ENCODE results near the gene OTULIN. TPM values are rescaled to one million over a fixed set of nuclear protein-coding genes. Genes with fewer than 3 reads are reported as not detected.

Gene OTULIN
- polyA plus RNA-seq, 1 donor (not counting 4 experiments of a cell fraction or from before 2014, with no cell fraction given) = 18.3 TPM

DNA sequence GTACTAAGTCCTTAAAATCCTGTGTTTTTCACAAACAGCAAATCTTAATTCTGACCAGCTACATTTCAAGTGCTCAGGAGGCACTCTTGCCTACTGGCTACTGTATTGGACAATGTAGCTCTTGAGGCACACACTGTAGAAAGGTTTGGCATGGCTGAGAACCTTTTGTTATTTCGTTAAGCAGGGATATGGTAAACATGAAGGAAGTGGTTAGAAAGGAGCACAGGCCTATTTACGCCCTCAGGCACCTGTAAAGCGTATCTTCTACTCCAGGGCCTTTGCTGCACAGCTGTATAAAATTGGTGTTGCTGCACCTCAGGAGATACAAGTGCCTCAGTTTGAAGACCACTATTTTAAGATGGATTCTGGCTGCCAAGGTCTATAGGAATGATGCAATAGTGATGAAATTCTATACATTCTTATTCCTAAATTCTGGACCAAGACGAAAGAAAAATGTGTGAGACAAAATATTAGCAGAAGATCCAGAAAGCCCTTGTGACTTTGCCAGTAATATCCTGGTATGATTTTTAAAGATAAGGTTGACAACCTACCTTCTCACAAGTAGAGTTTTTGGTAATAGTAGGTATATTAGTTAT is 9.3 kb upstream of the OTULIN start:
- Histone ChIP-seq H3K4me1 (ENCODE audit: control insufficient read depth, extremely low read depth, insufficient read depth, low read length) (peaks cover 12% of the 10 kb centered on the region), H3K27me3 (ENCODE audit: control insufficient read depth, extremely low read depth, insufficient read depth, low read length) (no peaks in the 10 kb centered on the region), H3K9me1 (ENCODE audit: control insufficient read depth, extremely low read depth, insufficient read depth, low read length) (no peaks in the 10 kb centered on the region), H3K79me2 (ENCODE audit: control insufficient read depth, insufficient read depth, low read length) (no peaks in the 10 kb centered on the region), H3K36me3 (ENCODE audit: control insufficient read depth in 2 of 2, extremely low read depth in 1 of 2, insufficient read depth in 2 of 2, low read length in 2 of 2) (no peaks in the 10 kb centered on the region), H4K20me1 (ENCODE audit: control insufficient read depth, extremely low read depth, insufficient read depth, low read length) (no peaks in the 10 kb centered on the region), H3K4me2 (ENCODE audit: control insufficient read depth, extremely low read depth, insufficient read depth, low read depth, low read length) (no peak overlapping the region), H3K4me3 (ENCODE audit: control insufficient read depth in 2 of 3, extremely low read depth in 1 of 3, insufficient read depth in 2 of 3, low read depth in 1 of 3, low read length in 3 of 3) (no peak overlapping the region), H3K27ac (ENCODE audit: control insufficient read depth, insufficient read depth, low read length) (no peak overlapping the region), H3K9me3 (ENCODE audit: control insufficient read depth, low read depth, low read length) (no peaks in the 10 kb centered on the region), H3K9ac (ENCODE audit: control insufficient read depth, extremely low read depth, insufficient read depth, low read length) (no peak overlapping the region), H2AFZ (ENCODE audit: control insufficient read depth, low read length) (no peak overlapping the region)
- dilution Hi-C loops (cut with MboI; ENCODE audit: extremely low pct_ligation_motif_present, low sequenced_read_pairs) = no loop called here
- TF ChIP-seq EZH2 (IDR thresholded peaks at IDR 0.05; ENCODE audit: low read length) = no peak
- TF ChIP-seq, protein P1, sequence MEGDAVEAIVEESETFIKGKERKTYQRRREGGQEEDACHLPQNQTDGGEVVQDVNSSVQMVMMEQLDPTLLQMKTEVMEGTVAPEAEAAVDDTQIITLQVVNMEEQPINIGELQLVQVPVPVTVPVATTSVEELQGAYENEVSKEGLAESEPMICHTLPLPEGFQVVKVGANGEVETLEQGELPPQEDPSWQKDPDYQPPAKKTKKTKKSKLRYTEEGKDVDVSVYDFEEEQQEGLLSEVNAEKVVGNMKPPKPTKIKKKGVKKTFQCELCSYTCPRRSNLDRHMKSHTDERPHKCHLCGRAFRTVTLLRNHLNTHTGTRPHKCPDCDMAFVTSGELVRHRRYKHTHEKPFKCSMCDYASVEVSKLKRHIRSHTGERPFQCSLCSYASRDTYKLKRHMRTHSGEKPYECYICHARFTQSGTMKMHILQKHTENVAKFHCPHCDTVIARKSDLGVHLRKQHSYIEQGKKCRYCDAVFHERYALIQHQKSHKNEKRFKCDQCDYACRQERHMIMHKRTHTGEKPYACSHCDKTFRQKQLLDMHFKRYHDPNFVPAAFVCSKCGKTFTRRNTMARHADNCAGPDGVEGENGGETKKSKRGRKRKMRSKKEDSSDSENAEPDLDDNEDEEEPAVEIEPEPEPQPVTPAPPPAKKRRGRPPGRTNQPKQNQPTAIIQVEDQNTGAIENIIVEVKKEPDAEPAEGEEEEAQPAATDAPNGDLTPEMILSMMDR (optimal IDR thresholded peaks at IDR 0.05 in 1 of 3, IDR thresholded peaks at IDR 0.05 in 1 of 3, conservative IDR thresholded peaks at IDR 0.05 in 1 of 3; ENCODE audit: extremely low read depth in 1 of 3, insufficient read depth in 2 of 3, low read length in 3 of 3) = no peak
- DNase-seq (ENCODE audit: low read depth, low spot score) (no peak), FAIRE-seq (no peak)

DNA sequence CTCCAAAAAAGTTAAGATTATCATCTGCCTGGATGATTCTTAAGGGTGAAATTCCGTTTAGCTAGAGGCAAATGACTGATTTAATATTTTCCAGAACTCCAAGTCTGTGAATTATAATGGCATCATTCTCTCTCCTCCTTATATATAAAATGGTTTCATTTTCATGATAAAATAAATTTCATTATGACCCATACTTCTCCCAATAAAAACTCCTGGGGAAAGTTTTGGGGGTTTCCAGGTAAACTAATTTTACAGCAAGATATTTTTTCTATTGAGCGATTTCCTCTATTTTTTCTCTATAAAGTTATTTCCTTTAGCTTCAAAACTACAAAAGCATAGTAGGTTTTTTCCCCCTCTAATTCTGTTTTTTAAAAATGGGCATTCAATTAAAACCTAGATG is 7.6 kb upstream of the OTULIN start:
- Histone ChIP-seq H3K9me3 (ENCODE audit: control insufficient read depth, low read depth, low read length) (no peaks in the 10 kb centered on the region), H3K4me2 (ENCODE audit: control insufficient read depth, extremely low read depth, insufficient read depth, low read depth, low read length) (no peak overlapping the region), H3K4me3 (ENCODE audit: control insufficient read depth in 2 of 3, extremely low read depth in 1 of 3, insufficient read depth in 2 of 3, low read depth in 1 of 3, low read length in 3 of 3) (no peak overlapping the region), H3K9me1 (ENCODE audit: control insufficient read depth, extremely low read depth, insufficient read depth, low read length) (no peaks in the 10 kb centered on the region), H4K20me1 (ENCODE audit: control insufficient read depth, extremely low read depth, insufficient read depth, low read length) (no peaks in the 10 kb centered on the region), H3K27ac (ENCODE audit: control insufficient read depth, insufficient read depth, low read length) (no peak overlapping the region), H3K4me1 (ENCODE audit: control insufficient read depth, extremely low read depth, insufficient read depth, low read length) (peaks cover 27% of the 10 kb centered on the region), H3K27me3 (ENCODE audit: control insufficient read depth, extremely low read depth, insufficient read depth, low read length) (no peaks in the 10 kb centered on the region), H3K79me2 (ENCODE audit: control insufficient read depth, insufficient read depth, low read length) (no peaks in the 10 kb centered on the region), H3K9ac (ENCODE audit: control insufficient read depth, extremely low read depth, insufficient read depth, low read length) (no peak overlapping the region), H2AFZ (ENCODE audit: control insufficient read depth, low read length) (no peak overlapping the region), H3K36me3 (ENCODE audit: control insufficient read depth in 2 of 2, extremely low read depth in 1 of 2, insufficient read depth in 2 of 2, low read length in 2 of 2) (no peaks in the 10 kb centered on the region)
- FAIRE-seq (no peak), DNase-seq (ENCODE audit: low read depth, low spot score) (no peak)
- TF ChIP-seq, protein P1 (optimal IDR thresholded peaks at IDR 0.05 in 1 of 3, IDR thresholded peaks at IDR 0.05 in 1 of 3, conservative IDR thresholded peaks at IDR 0.05 in 1 of 3; ENCODE audit: extremely low read depth in 1 of 3, insufficient read depth in 2 of 3, low read length in 3 of 3) = no peak
- no peak for TF ChIP-seq EZH2 (IDR thresholded peaks at IDR 0.05; ENCODE audit: low read length)
- dilution Hi-C loops (cut with MboI; ENCODE audit: extremely low pct_ligation_motif_present, low sequenced_read_pairs) = no loop called here
